GF-D8 (cell line): ENCODE data around the gene TSEN15.

ENCODE experiments used
- DNase-seq: peaks from one replicate; lab custom pipeline; 2025; lab: John Stamatoyannopoulos, UW

The TSEN15 gene

DNA sequence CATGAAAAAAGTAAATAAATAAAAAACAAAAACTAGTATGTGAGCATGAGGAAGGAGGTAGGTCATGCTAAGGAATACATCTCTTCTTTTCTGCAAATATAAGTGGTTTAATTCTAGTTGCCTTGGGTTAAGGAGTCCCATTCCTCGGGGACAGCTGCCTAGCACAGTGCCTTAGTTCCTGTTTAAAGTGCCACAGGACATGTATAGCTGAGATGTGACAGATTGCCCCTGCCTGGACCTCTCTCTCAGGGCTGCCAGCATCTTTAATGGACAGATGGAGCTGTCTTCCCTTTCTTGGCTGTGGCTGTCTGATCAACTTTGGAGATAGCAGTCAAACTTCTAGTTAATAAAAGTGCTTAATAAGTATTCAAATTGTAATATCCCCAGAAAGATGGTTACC, 50.0 kb downstream of the TSEN15 start:
- no peak for DNase-seq

DNA sequence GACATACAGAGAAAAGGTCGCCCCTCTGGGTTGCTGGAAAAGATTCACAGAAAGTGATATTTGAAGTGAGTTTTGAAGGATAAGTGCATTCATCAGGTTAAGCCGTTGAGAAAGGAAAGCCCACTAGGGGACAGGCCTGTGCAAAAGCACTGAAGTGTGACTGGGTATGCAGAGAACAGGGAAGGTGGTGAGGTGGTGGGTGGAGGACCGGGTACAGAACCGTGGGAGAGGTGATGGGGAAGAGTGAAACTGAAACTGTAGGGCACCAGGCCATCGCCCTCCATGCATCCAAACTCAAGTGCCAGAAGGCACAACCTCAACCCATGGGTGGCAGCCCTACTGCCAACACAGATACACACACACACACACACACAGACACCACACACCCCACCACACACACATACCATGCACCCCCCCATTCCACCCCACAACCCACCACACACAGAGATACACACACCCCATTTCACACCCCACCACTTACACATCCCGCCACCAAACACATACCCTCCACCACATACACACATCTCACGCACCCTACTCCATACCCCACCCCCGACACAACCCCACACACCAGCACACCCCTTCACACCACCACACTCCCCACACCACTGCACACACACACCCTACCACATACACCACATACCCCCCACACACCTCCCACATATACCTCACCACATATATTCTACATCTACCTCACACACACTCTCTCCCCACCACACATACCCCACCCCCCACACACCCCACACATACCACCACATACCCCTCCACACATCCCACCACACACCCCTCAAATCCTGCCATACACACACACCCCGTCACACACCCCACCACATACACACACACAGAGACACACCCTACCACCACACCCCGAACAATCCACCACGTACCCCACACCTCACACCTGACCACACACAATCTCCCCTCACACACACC, 59.0 kb downstream of the TSEN15 start:
- DNase-seq: no peak

DNA sequence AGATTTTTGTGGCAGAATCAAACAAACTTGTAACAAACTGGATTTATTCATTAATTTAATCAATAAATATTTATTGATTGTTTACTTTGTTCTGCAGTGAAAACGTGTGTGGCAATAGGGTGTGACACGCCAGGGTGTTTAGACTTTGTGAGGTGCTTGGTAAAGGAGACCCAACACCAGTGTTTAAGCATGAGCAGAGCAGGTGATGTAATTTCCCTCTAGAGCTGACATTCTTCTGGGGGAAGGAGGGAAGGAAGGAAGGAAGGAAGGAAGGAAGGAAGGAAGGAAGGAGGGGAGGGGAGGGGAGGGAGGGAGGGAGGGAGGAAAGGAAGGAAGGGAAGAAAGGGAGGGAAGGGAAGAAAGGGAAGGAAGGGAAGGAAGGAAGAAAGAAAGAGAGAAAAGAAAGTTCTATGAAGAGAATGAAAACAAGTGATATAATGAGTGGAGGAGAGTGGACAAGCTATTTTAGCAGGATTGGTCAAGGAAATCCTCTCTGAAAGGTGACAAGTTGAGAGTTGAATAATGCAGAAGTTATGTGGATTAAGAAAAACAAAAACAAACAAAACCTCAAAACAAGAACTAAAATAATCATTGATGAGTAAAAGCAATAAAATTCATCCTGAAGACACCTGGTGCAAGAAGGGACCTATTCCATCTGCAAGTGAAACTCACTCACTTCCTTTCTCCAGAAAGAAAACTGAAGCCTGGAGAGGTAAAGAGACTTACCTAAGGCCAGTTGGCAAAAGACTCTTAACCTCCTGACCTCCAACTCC, 60.8 kb downstream of the TSEN15 start:
- DNase-seq: no peak

DNA sequence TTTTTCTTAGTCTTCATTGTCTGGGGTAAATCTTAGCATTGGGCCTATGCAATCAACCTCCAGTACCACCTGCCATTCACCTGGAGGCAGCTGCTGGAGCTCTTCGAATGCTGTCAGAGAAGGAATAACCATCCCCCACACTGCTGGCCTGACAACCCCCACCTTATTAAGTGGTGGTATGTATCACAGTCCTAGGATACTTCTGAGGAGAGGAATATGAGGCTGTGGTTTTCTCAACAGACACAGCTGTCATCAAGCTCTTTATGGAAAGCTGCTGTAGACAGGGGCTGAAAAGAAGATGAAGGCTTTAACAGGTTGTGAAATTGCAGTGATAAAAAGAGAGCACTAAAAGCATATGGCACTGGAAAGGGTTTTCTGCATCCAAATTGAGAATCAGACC, 61.7 kb downstream of the TSEN15 start:
- no peak for DNase-seq

DNA sequence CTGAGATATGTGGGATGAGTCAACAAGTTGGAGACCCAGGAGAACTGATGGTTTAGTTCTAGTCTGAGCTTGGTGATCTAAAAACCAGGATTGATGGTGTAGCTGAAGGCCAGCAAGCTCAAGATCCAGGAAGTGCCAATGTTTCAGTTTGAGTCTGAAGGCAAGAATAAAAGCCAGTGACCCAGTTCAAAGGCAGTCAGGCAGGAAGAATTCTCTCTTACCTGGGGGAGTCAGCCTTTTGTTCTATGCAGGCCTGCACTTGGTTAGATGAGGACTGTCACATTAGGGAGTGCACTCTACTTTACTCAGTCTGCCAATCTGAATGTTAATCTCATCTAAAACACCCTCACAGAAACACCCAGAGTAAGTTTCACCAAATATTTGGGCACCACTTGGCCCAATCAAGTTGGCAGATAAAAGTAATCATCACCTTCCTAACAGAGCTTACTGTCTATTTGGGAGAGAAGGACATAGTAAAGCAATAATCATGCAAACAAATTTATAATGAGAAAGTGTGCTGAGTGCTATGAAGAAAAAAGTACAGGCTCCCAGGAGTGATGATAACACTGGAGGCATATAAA, 63.4 kb downstream of the TSEN15 start:
- DNase-seq: no peak

DNA sequence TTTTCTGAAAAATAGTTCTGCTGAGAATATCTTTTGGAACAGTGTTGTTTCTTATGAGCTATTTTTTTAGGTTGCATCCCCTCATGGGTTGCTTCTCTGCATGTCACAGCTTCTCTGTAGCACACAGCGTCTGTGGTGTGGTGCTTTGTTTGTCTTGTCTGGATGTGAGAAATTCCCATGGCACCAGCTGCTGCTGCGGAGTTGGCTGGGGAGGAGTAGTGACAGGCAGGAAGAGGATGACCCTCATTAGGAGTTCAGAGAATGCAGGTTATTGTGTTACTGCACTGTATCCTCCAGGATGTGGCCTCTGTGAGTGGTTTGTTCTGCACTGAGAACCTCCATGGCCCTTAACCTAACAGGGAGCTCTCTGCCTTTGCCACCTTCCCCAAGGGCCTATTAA, 64.8 kb downstream of the TSEN15 start:
- no peak for DNase-seq

DNA sequence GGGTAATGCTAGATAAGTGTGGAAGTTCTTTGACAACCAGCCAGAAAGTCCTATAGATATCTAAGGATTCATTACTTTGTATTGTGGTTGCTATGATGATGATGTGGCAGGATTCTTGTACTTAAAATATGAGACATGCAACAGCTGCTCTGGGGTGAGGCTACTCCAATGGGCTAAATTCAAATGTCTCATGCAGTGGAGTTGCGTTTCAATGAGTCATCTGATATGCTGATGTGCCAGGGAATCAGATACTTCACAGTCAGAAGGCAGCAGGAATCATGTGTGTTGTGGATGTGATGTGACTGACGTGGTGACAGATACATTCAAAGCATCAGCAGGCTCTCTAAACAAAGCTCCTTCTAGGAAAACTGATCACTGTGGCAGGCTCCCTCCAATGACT, 66.5 kb downstream of the TSEN15 start:
- no peak for DNase-seq
